Stimulated activated CD8-positive, alpha-beta memory T cell treated with anti-CD3 and anti-CD28 coated beads, Interleukin-2, amount 100 ng/mL, for 48 hours (primary cell): ENCODE measurements around the gene AOPEP.
A peak's percentile ranks its signal among the peaks of the same experiment; 100 is the strongest.

Experiments
- DNase-seq, 2 donors: peaks; one replicate each; pipeline ENCODE4 v3.0.0-alpha.2; 2020; ENCODE audit warnings: low read depth in 2 of 2

Gene AOPEP

GRCh38 chr9:95036676-95037075 is 310.2 kb downstream of the AOPEP start:
- DNase-seq: no peak

GRCh38 chr9:95037789-95038521 is 311.5 kb downstream of the AOPEP start:
- DNase-seq: no peak

GRCh38 chr9:95038666-95039065 is 312.2 kb downstream of the AOPEP start:
- DNase-seq: no peak

GRCh38 chr9:95040106-95040505 is 313.6 kb downstream of the AOPEP start:
- no peak for DNase-seq

GRCh38 chr9:95043826-95044225 is 317.3 kb downstream of the AOPEP start:
- DNase-seq: no peak

GRCh38 chr9:95044731-95045508 is 318.4 kb downstream of the AOPEP start:
- DNase-seq: no peak

- DNase-seq: no peak
These were observed 319.3 kb downstream of the AOPEP start for GRCh38 chr9:95045751-95046150.

- DNase-seq: no peak
These were observed 321.1 kb downstream of the AOPEP start for GRCh38 chr9:95047452-95048224.

- peak; percentile 38 to 45 for DNase-seq
These were observed 322.0 kb downstream of the AOPEP start for GRCh38 chr9:95048225-95049087.

GRCh38 chr9:95049761-95050160 is 323.3 kb downstream of the AOPEP start:
- no peak for DNase-seq

GRCh38 chr9:95053611-95054570 is 327.4 kb downstream of the AOPEP start:
- DNase-seq: no peak

- DNase-seq: no peak
These were observed 328.9 kb downstream of the AOPEP start for GRCh38 chr9:95055334-95055850.

- DNase-seq: no peak
These were observed 329.5 kb downstream of the AOPEP start for GRCh38 chr9:95055851-95056551.

GRCh38 chr9:95057101-95057500 is 330.6 kb downstream of the AOPEP start:
- no peak for DNase-seq

GRCh38 chr9:95058121-95058785 is 331.8 kb downstream of the AOPEP start:
- no peak for DNase-seq

- no peak for DNase-seq
These were observed 332.4 kb downstream of the AOPEP start for GRCh38 chr9:95058795-95059386.

- no peak for DNase-seq
These were observed 333.7 kb downstream of the AOPEP start for GRCh38 chr9:95060234-95060633.

- DNase-seq: no peak
These were observed 334.4 kb downstream of the AOPEP start for GRCh38 chr9:95060916-95061315.
